H1 (cell line): Measurements from ENCODE around the gene KIAA0513. TPM values are rescaled to one million over a fixed set of nuclear protein-coding genes. Genes with fewer than 3 reads are reported as not detected.

Source experiments
- BCL11A ChIP-seq, 2 experiments: IDR thresholded peaks; one replicate each; pipeline ENCODE4 v1.6.1; 2011; ENCODE audit warnings: low read depth in 2 of 2, low read length in 2 of 2, mild to moderate bottlenecking in 2 of 2
- CHD1 ChIP-seq: IDR thresholded peaks from 2 replicates; pipeline ENCODE4 v1.6.1; 2012; ENCODE audit warnings: low read depth, low read length, improper control_type of control experiment
- CHD2 ChIP-seq: IDR thresholded peaks from 2 replicates; pipeline ENCODE4 v1.6.1; 2012; ENCODE audit warnings: low read length, improper control_type of control experiment
- CHD7 ChIP-seq: fragments of 300-600 bp; sonication (generic); IDR thresholded peaks from 2 replicates; pipeline ENCODE4 v1.7.1; 2012; ENCODE audit warnings: low read length, moderate library complexity, mild to moderate bottlenecking, inconsistent platforms; ENCODE audit not compliant: insufficient replicate concordance
- E2F6 ChIP-seq: IDR thresholded peaks from 2 replicates; pipeline ENCODE4 v1.6.1; 2012; ENCODE audit warnings: inconsistent platforms
- JUN ChIP-seq: IDR thresholded peaks from 2 replicates; pipeline ENCODE4 v1.6.1; 2011; ENCODE audit warnings: low read depth, mild to moderate bottlenecking, improper control_type of control experiment, low read length
- POLR2A ChIP-seq, 2 experiments: IDR thresholded peaks; 1 replicate in 1 of 2; 2 replicates in 1 of 2; pipeline ENCODE4 v1.6.1; 2011; ENCODE audit warnings: low read depth in 2 of 2, low read length in 2 of 2, mild to moderate bottlenecking in 2 of 2; ENCODE audit errors: control extremely low read depth in 1 of 2
- SUZ12 ChIP-seq: fragments of 200-600 bp; sonication (generic); IDR thresholded peaks from 2 replicates; pipeline ENCODE4 v1.6.1; 2012; ENCODE audit warnings: mild to moderate bottlenecking, inconsistent platforms, low read length, moderate library complexity, mixed read lengths
- TAF1 ChIP-seq: IDR thresholded peaks from 2 replicates; pipeline ENCODE4 v1.6.1; 2011; ENCODE audit warnings: mild to moderate bottlenecking, low read depth, low read length
- TCF12 ChIP-seq: IDR thresholded peaks from 2 replicates; pipeline ENCODE4 v1.6.1; 2011; ENCODE audit warnings: low read depth, mild to moderate bottlenecking, low read length
- USF2 ChIP-seq: IDR thresholded peaks from 2 replicates; pipeline ENCODE4 v1.6.1; 2011; ENCODE audit warnings: low read length, improper control_type of control experiment
- polyA plus RNA-seq, 7 experiments: library from polyadenylated mRNA; depleted of rRNA in 3 of 7; stranded (reverse) in 5 of 7; unstranded in 2 of 7; fragments of >200 nt in 5 of 7; fragments of 200-250 nt in 2 of 7; gene quantifications; 1 replicate in 5 of 7; 2 replicates in 1 of 7; 4 replicates in 1 of 7; pipeline versions ENCODE4 v1.2.1 to v1.2.3, GENCODE V29; 2011 to 2013; ENCODE audit warnings: missing spikeins in 2 of 7, mixed read lengths in 2 of 7
- total RNA-seq: library from RNA; stranded (reverse); fragmentation: NEBNext Ultra II Directional; extraction: Animal tissue kit (Norgen Biotek cat#: 25700); gene quantifications from 2 replicates; pipeline ENCODE4 v1.2.1, GENCODE V29; 2021

Gene KIAA0513
- total and polyA plus RNA-seq, 2 of the 8 experiments (the other 6 are each of a cell fraction or from before 2014, with no cell fraction given) = 2.1 to 6.1 TPM

GRCh38 chr16:85064186-85064585 lies 36.6 kb downstream of the KIAA0513 start (continued):
- no peak for TF ChIP-seq CHD7
- TF ChIP-seq POLR2A (IDR thresholded peaks at IDR 0.05; ENCODE audit: control extremely low read depth in 1 of 2, low read depth in 2 of 2, low read length in 2 of 2) = no peak
- TF ChIP-seq JUN = no peak
- TF ChIP-seq CHD1 = no peak
- no peak for TF ChIP-seq SUZ12
- TF ChIP-seq CHD2 = no peak
- no peak for TF ChIP-seq BCL11A (IDR thresholded peaks at IDR 0.05; ENCODE audit: low read depth in 2 of 2, low read length in 2 of 2)
- TF ChIP-seq TCF12 = no peak
- TF ChIP-seq E2F6 = no peak
- TF ChIP-seq TAF1 = no peak
- TF ChIP-seq USF2 = no peak
